Upper lobe of left lung (tissue), 6 donors: Measurements from ENCODE around the gene NR4A3. TPM values are rescaled to one million over a fixed set of nuclear protein-coding genes. Genes with fewer than 3 reads are reported as not detected.

ENCODE experiments used
- ATAC-seq, 2 donors: fragments of 200-7000 bp; cut with Tn5 transposase; one replicate each; pipeline ENCODE4 v1.9.1; 2022; ENCODE audit warnings: mild to moderate bottlenecking in 2 of 2, moderate library complexity in 2 of 2; ENCODE audit not compliant: low FRiP score in 2 of 2
- DNase-seq, 2 donors: peaks; one replicate each; pipeline ENCODE4 v3.0.0-alpha.2; 2019 to 2020
- H3K27ac ChIP-seq, 4 donors: fragments of 200-600 bp; sonication (generic); one replicate each; pipeline ENCODE4 v1.5.1; 2016 to 2019
- H3K27me3 ChIP-seq, 4 donors: fragments of 200-600 bp; sonication (generic); one replicate each; pipeline ENCODE4 v1.5.1; 2017 to 2019
- H3K36me3 ChIP-seq, 4 donors: fragments of 200-600 bp; sonication (generic); one replicate each; pipeline ENCODE4 v1.5.1; 2016 to 2019
- H3K4me1 ChIP-seq, 4 donors: fragments of 200-600 bp; sonication (generic); one replicate each; pipeline ENCODE4 v1.5.1; 2018 to 2019
- H3K4me3 ChIP-seq, 4 donors: fragments of 200-600 bp; sonication (generic); one replicate each; pipeline ENCODE4 v1.5.1; 2017 to 2019; ENCODE audit warnings: mild to moderate bottlenecking in 2 of 4, moderate library complexity in 1 of 4
- H3K9me3 ChIP-seq, 4 donors: fragments of 200-600 bp; sonication (generic); one replicate each; pipeline ENCODE4 v1.5.1; 2018 to 2019
- CTCF ChIP-seq, 6 experiments: fragments of 450-650 bp in 4 of 6; fragments of 200-600 bp in 2 of 6; sonication (generic) in 2 of 6; IDR thresholded peaks; one replicate each; pipeline ENCODE4 v1.5.1; 2016 to 2019; ENCODE audit warnings: antibody characterized with exemption in 6 of 6
- EP300 ChIP-seq, 4 donors: sonication (generic); formaldehyde crosslinking; IDR thresholded peaks; one replicate each; pipeline ENCODE4 v1.5.1; 2017; ENCODE audit warnings: antibody characterized with exemption in 4 of 4, control low read depth in 2 of 4
- POLR2A ChIP-seq, 4 donors: fragments of 450-650 bp; IDR thresholded peaks; one replicate each; pipeline ENCODE4 v1.5.1; 2016 to 2017; ENCODE audit warnings: antibody characterized with exemption in 4 of 4, mild to moderate bottlenecking in 2 of 4
- POLR2AphosphoS5 ChIP-seq, 2 donors: sonication (generic); formaldehyde crosslinking; IDR thresholded peaks; one replicate each; pipeline ENCODE4 v1.5.1; 2017; ENCODE audit warnings: antibody characterized with exemption in 2 of 2
- WGBS, 2 donors: methylation state at CpG; one replicate each; pipeline ENCODE4 v1.1.5; 2017 to 2018; 5-methylcytosine and 5-hydroxymethylcytosine counted together
- total RNA-seq, 6 donors: library from RNA; depleted of rRNA in 4 of 6; stranded (reverse); fragments of >200 nt in 4 of 6; gene quantifications; one replicate each; pipeline versions ENCODE4 v1.1.0 to v1.2.1, GENCODE V29; 2016 to 2021
- donor health status: DM: no; HTN: no; CAD: no; lungs with moderate emphysema.
- donor health status: DM: no; HTN: yes; CAD: no; lungs with severe emphysema.

NR4A3 gene
- total RNA-seq, 6 donors from 2014 or later = 1.0 to 10.8 (median 5.6) TPM

GRCh38 chr9:99823681-99824377 lies 2.1 kb downstream of the NR4A3 start:
- WGBS, 2 donors = 3 to 5% methylated on average over 16 to 46 of the region's 47 CpGs
- peak overlapping the region; percentile 71 to 96 (median 76) for H3K4me3 ChIP-seq
- peaks cover 0 to 42% (median 20%) of the 10 kb centered on the region in 4 donors for H3K27me3 ChIP-seq
- ATAC-seq = no peak
- TF ChIP-seq CTCF (IDR thresholded peaks at IDR 0.05) = no peak
- peak overlapping the region in 2 of 4 donors; percentile 29 to 99 for H3K27ac ChIP-seq
- peak; percentile 35 to 90 for DNase-seq
- no peaks in the 10 kb centered on the region for H3K36me3 ChIP-seq
- peaks cover 39 to 65% (median 47%) of the 10 kb centered on the region in 4 donors for H3K4me1 ChIP-seq
- H3K9me3 ChIP-seq = no peaks in the 10 kb centered on the region

- no peak for ATAC-seq
- WGBS, 2 donors = 9 to 21% methylated on average over 22 to 55 of the region's 56 CpGs
- H3K36me3 ChIP-seq = no peaks in the 10 kb centered on the region
- peaks cover 37 to 62% (median 45%) of the 10 kb centered on the region in 4 donors for H3K4me1 ChIP-seq
- no peaks in the 10 kb centered on the region for H3K9me3 ChIP-seq
- peak; percentile 37 to 88 for DNase-seq
- H3K4me3 ChIP-seq = peak overlapping the region; percentile 6 to 96 (median 72)
- no peak for TF ChIP-seq POLR2A (IDR thresholded peaks at IDR 0.05)
- no peak for TF ChIP-seq POLR2AphosphoS5 (IDR thresholded peaks at IDR 0.05)
- peak; percentile 31 to 55 (median 42) for TF ChIP-seq CTCF (IDR thresholded peaks at IDR 0.05)
- TF ChIP-seq EP300 (IDR thresholded peaks at IDR 0.05) = no peak
- no peak overlapping the region for H3K27ac ChIP-seq
- H3K27me3 ChIP-seq = peaks cover 0 to 44% (median 22%) of the 10 kb centered on the region in 4 donors
Observed at GRCh38 chr9:99824378-99825171, 2.9 kb downstream of the NR4A3 start.

GRCh38 chr9:99825172-99826046 lies 3.7 kb downstream of the NR4A3 start:
- Histone ChIP-seq H3K27me3 (peaks cover 0 to 44% (median 22%) of the 10 kb centered on the region in 4 donors), H3K36me3 (no peaks in the 10 kb centered on the region), H3K9me3 (no peaks in the 10 kb centered on the region), H3K4me3 (peak overlapping the region in 3 of 4 donors; percentile 71 to 96 (median 72)), H3K4me1 (peaks cover 37 to 59% (median 42%) of the 10 kb centered on the region in 4 donors), H3K27ac (no peak overlapping the region)
- 30% methylated on average over 34 to 39 of the region's 44 CpGs for WGBS, 2 donors
- no peak for TF ChIP-seq POLR2AphosphoS5 (IDR thresholded peaks at IDR 0.05)
- no peak for TF ChIP-seq POLR2A (IDR thresholded peaks at IDR 0.05)
- no peak for TF ChIP-seq CTCF (IDR thresholded peaks at IDR 0.05)
- TF ChIP-seq EP300 (IDR thresholded peaks at IDR 0.05) = no peak
- DNase-seq (peak in 1 of 2 donors; percentile 81), ATAC-seq (no peak)

- H3K4me3 ChIP-seq = no peak overlapping the region
- DNase-seq (no peak), ATAC-seq (no peak)
- H3K9me3 ChIP-seq = no peaks in the 10 kb centered on the region
- TF ChIP-seq EP300 (IDR thresholded peaks at IDR 0.05) = no peak
- 86% methylated on average over 3 of the region's 3 CpGs for WGBS, 2 donors
- no peaks in the 10 kb centered on the region for H3K36me3 ChIP-seq
- no peak overlapping the region for H3K27ac ChIP-seq
- peaks cover 0 to 44% (median 22%) of the 10 kb centered on the region in 4 donors for H3K27me3 ChIP-seq
- H3K4me1 ChIP-seq = peaks cover 37 to 52% (median 41%) of the 10 kb centered on the region in 4 donors
Observed at GRCh38 chr9:99826579-99826978, 4.9 kb downstream of the NR4A3 start.
